Keratinocyte (primary cell): ENCODE results near the gene TREH. TPM values are rescaled to one million over a fixed set of nuclear protein-coding genes. Genes with fewer than 3 reads are reported as not detected.

Experiments used
- DNase-seq: peaks from one replicate; pipeline ENCODE4 v3.0.0-alpha.2; 2011; ENCODE audit warnings: low read depth, missing footprints, low spot score
- FAIRE-seq: peaks from 2 replicates; lab custom pipeline; 2011; peaks lifted over from hg19 to GRCh38; lab: Jason Lieb, UNC
- H2AFZ ChIP-seq: 2 replicates; pipeline ENCODE4 v1.6.0; 2012; ENCODE audit warnings: low read length, control low read depth, inconsistent platforms; ENCODE audit not compliant: control insufficient read depth
- H3K27ac ChIP-seq: 2 replicates; pipeline ENCODE4 v1.5.1; 2011; ENCODE audit warnings: low read length; ENCODE audit not compliant: control insufficient read depth, insufficient read depth
- H3K27me3 ChIP-seq: 3 replicates; pipeline ENCODE4 v1.6.0; 2011; ENCODE audit warnings: low read length; ENCODE audit not compliant: control insufficient read depth, insufficient read depth; ENCODE audit errors: extremely low read depth
- H3K36me3 ChIP-seq, 2 experiments: 2 replicates in 1 of 2; 3 replicates in 1 of 2; pipeline ENCODE4 v1.5.1; 2011; ENCODE audit warnings: low read length in 2 of 2, mild to moderate bottlenecking in 1 of 2; ENCODE audit not compliant: control insufficient read depth in 2 of 2, insufficient read depth in 2 of 2; ENCODE audit errors: extremely low read depth in 1 of 2
- H3K4me1 ChIP-seq: 3 replicates; pipeline ENCODE4 v1.5.1; 2011; ENCODE audit warnings: low read length; ENCODE audit not compliant: control insufficient read depth, insufficient read depth; ENCODE audit errors: extremely low read depth
- H3K4me2 ChIP-seq: 3 replicates; pipeline ENCODE4 v1.6.0; 2011; ENCODE audit warnings: low read depth, low read length; ENCODE audit not compliant: control insufficient read depth, insufficient read depth; ENCODE audit errors: extremely low read depth
- H3K4me3 ChIP-seq, 3 experiments: fragments of 200-600 bp in 1 of 3; sonication (generic) in 1 of 3; 2 replicates in 2 of 3; 3 replicates in 1 of 3; pipeline ENCODE4 v1.5.1; 2011 to 2016; ENCODE audit warnings: low read length in 3 of 3, mild to moderate bottlenecking in 3 of 3, control low read depth in 2 of 3, inconsistent platforms in 1 of 3, low read depth in 1 of 3, mixed read lengths in 1 of 3, mixed run types in 1 of 3, moderate library complexity in 1 of 3; ENCODE audit not compliant: control insufficient read depth in 2 of 3, insufficient read depth in 2 of 3; ENCODE audit errors: extremely low read depth in 1 of 3
- H3K79me2 ChIP-seq: 2 replicates; pipeline ENCODE4 v1.6.0; 2012; ENCODE audit warnings: low read length; ENCODE audit not compliant: control insufficient read depth, insufficient read depth
- H3K9ac ChIP-seq: 3 replicates; pipeline ENCODE4 v1.6.0; 2011; ENCODE audit warnings: low read length; ENCODE audit not compliant: control insufficient read depth, insufficient read depth; ENCODE audit errors: extremely low read depth
- H3K9me1 ChIP-seq: 3 replicates; pipeline ENCODE4 v1.6.0; 2011; ENCODE audit warnings: low read length; ENCODE audit not compliant: control insufficient read depth, insufficient read depth; ENCODE audit errors: extremely low read depth
- H3K9me3 ChIP-seq: 2 replicates; pipeline ENCODE4 v1.5.1; 2012; ENCODE audit warnings: low read depth, low read length; ENCODE audit not compliant: control insufficient read depth
- H4K20me1 ChIP-seq: 3 replicates; pipeline ENCODE4 v1.6.0; 2011; ENCODE audit warnings: low read length; ENCODE audit not compliant: control insufficient read depth, insufficient read depth; ENCODE audit errors: extremely low read depth
- EZH2 ChIP-seq: IDR thresholded peaks from one replicate; pipeline ENCODE4 v1.6.1; 2012; ENCODE audit warnings: inconsistent platforms, mild to moderate bottlenecking, low read length, moderate library complexity
- dilution Hi-C: fragments of 300-500 bp; cut with MboI; formaldehyde crosslinking; loops from one replicate; pipeline ENCODE4 v1.7.0; 2020; ENCODE audit warnings: low sequenced_read_pairs; ENCODE audit not compliant: extremely low pct_ligation_motif_present
- polyA plus RNA-seq, 5 experiments: library from polyadenylated mRNA; depleted of rRNA in 3 of 5; stranded (reverse) in 3 of 5; stranded (forward) in 1 of 5; unstranded in 1 of 5; fragments of >200 nt; gene quantifications; 1 replicate in 1 of 5; 2 replicates in 3 of 5; 3 replicates in 1 of 5; pipeline versions ENCODE4 v1.2.1 to v1.2.3, GENCODE V29; 2011 to 2012; ENCODE audit warnings: missing spikeins in 2 of 5, low read depth in 1 of 5, low replicate concordance in 1 of 5
- TF ChIP-seq, protein P1 (sequence below), 3 experiments: IDR thresholded peaks in 1 of 3; conservative IDR thresholded peaks in 1 of 3; optimal IDR thresholded peaks in 1 of 3; 2 replicates in 2 of 3; 3 replicates in 1 of 3; pipeline versions ENCODE3 to v1.5.1; 2011; ENCODE audit warnings: low read length in 3 of 3, mild to moderate bottlenecking in 3 of 3, moderate library complexity in 2 of 3, control low read depth in 1 of 3, inconsistent platforms in 1 of 3; ENCODE audit not compliant: insufficient read depth in 2 of 3; ENCODE audit errors: extremely low read depth in 1 of 3

Gene TREH
- polyA plus RNA-seq, 1 donor (not counting 4 experiments of a cell fraction or from before 2014, with no cell fraction given): not detected

DNA sequence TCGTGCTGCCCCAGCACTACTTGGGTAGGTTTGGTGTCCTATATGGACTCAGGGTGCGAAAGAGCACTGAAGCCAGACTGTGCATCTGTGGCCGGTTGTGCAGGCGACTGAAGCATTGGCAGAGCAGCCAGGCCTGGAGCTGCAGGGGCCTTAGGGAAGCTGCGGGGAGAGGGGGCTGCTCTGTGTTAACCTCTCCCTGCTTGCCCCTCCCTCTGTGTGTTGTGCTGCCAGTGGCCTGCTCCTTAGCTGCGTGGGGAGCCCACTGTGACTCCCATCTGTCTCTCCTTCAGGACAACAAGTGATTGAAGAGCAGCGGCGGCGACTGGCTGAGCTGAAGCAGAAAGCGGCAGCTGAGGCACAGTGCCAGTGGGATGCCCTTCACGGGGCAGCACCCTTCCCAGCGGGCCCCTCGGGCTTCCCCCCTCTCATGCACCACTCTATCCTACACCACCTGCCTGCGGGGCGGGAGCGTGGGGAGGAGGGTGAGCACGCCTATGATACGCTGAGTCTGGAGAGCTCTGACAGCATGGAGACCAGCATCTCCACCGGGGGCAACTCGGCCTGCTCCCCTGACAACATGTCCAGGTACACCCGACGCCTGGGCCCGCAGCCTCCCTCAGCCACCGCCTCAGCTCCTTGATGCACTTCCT lies 34.3 kb downstream of the TREH start:
- no peaks in the 10 kb centered on the region for H3K9me3 ChIP-seq
- no peaks in the 10 kb centered on the region for H3K27me3 ChIP-seq
- no peak for DNase-seq
- dilution Hi-C loops: no loop called here
- H4K20me1 ChIP-seq: no peaks in the 10 kb centered on the region
- H3K4me3 ChIP-seq: no peak overlapping the region
- no peak overlapping the region for H2AFZ ChIP-seq
- no peak overlapping the region for H3K4me2 ChIP-seq
- no peaks in the 10 kb centered on the region for H3K79me2 ChIP-seq
- no peak for FAIRE-seq
- peaks cover 3% of the 10 kb centered on the region for H3K9me1 ChIP-seq
- peaks cover 37 to 40% of the 10 kb centered on the region in 2 experiments for H3K36me3 ChIP-seq
- H3K9ac ChIP-seq: no peak overlapping the region
- no peak overlapping the region for H3K27ac ChIP-seq
- no peak for TF ChIP-seq EZH2
- TF ChIP-seq, protein P1, sequence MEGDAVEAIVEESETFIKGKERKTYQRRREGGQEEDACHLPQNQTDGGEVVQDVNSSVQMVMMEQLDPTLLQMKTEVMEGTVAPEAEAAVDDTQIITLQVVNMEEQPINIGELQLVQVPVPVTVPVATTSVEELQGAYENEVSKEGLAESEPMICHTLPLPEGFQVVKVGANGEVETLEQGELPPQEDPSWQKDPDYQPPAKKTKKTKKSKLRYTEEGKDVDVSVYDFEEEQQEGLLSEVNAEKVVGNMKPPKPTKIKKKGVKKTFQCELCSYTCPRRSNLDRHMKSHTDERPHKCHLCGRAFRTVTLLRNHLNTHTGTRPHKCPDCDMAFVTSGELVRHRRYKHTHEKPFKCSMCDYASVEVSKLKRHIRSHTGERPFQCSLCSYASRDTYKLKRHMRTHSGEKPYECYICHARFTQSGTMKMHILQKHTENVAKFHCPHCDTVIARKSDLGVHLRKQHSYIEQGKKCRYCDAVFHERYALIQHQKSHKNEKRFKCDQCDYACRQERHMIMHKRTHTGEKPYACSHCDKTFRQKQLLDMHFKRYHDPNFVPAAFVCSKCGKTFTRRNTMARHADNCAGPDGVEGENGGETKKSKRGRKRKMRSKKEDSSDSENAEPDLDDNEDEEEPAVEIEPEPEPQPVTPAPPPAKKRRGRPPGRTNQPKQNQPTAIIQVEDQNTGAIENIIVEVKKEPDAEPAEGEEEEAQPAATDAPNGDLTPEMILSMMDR (optimal IDR thresholded peaks at IDR 0.05 in 1 of 3, IDR thresholded peaks at IDR 0.05 in 1 of 3, conservative IDR thresholded peaks at IDR 0.05 in 1 of 3; ENCODE audit: extremely low read depth in 1 of 3, insufficient read depth in 2 of 3, low read length in 3 of 3): no peak
- peaks cover 13% of the 10 kb centered on the region for H3K4me1 ChIP-seq

DNA sequence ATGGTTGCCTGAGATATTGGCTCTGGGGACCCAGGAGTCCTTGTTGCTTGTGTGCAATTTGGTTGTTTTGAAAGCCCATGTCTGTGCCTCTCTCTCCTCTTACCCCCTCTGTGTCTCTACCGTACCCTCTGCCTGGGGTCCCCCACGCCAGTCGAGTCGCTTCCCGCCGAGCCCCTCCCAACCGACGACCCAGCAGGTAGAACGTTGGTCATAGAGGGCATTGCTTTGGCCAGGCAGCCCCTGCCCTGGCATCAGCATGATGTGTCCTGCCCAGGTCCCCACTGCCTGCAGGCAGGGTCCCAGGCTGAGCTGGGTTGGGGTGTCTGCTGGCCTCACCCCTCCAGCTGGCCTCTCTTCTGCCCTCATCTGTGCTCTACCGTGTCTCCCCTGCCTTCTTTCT lies 35.0 kb downstream of the TREH start:
- H3K36me3 ChIP-seq: peaks cover 35 to 38% of the 10 kb centered on the region in 2 experiments
- H3K27ac ChIP-seq: no peak overlapping the region
- dilution Hi-C loops: no loop called here
- no peaks in the 10 kb centered on the region for H3K79me2 ChIP-seq
- H3K9me1 ChIP-seq: peaks cover 3% of the 10 kb centered on the region
- H3K4me3 ChIP-seq: no peak overlapping the region
- H4K20me1 ChIP-seq: no peaks in the 10 kb centered on the region
- H3K27me3 ChIP-seq: no peaks in the 10 kb centered on the region
- TF ChIP-seq, protein P1 (optimal IDR thresholded peaks at IDR 0.05 in 1 of 3, IDR thresholded peaks at IDR 0.05 in 1 of 3, conservative IDR thresholded peaks at IDR 0.05 in 1 of 3; ENCODE audit: extremely low read depth in 1 of 3, insufficient read depth in 2 of 3, low read length in 3 of 3): no peak
- no peak for TF ChIP-seq EZH2
- FAIRE-seq: no peak
- H2AFZ ChIP-seq: no peak overlapping the region
- H3K4me2 ChIP-seq: no peak overlapping the region
- no peaks in the 10 kb centered on the region for H3K9me3 ChIP-seq
- peaks cover 13% of the 10 kb centered on the region for H3K4me1 ChIP-seq
- no peak for DNase-seq
- H3K9ac ChIP-seq: no peak overlapping the region
